H9 (cell line): Measurements from ENCODE around the gene ARHGAP26. TPM values are rescaled to one million over a fixed set of nuclear protein-coding genes. Genes with fewer than 3 reads are reported as not detected.

Experiments
- DNase-seq: peaks from one replicate; pipeline ENCODE4 v3.0.0-alpha.2; 2017
- H2AFZ ChIP-seq: one replicate; pipeline ENCODE4 v1.6.1; 2013; ENCODE audit warnings: mild to moderate bottlenecking, low read length, control low read depth, moderate library complexity
- H2AK5ac ChIP-seq: 2 replicates; pipeline ENCODE4 v1.6.1; 2013; ENCODE audit warnings: low read length, control low read depth, mixed read lengths; ENCODE audit not compliant: insufficient read length
- H2BK120ac ChIP-seq: one replicate; pipeline ENCODE4 v1.6.1; 2013; ENCODE audit warnings: low read depth, mild to moderate bottlenecking, low read length, control low read depth, inconsistent platforms; ENCODE audit not compliant: poor library complexity, severe bottlenecking
- H2BK12ac ChIP-seq: 2 replicates; pipeline ENCODE4 v1.6.1; 2013; ENCODE audit warnings: low read length, control low read depth, mixed read lengths, low read depth; ENCODE audit not compliant: insufficient read length
- H2BK15ac ChIP-seq: 2 replicates; pipeline ENCODE4 v1.6.1; 2013; ENCODE audit warnings: low read depth, low read length, control low read depth
- H2BK20ac ChIP-seq: one replicate; pipeline ENCODE4 v1.6.1; 2013; ENCODE audit warnings: low read depth, mild to moderate bottlenecking, low read length, control low read depth, inconsistent platforms; ENCODE audit not compliant: poor library complexity, severe bottlenecking
- H2BK5ac ChIP-seq: 2 replicates; pipeline ENCODE4 v1.6.1; 2013; ENCODE audit warnings: low read length, control low read depth, mixed read lengths; ENCODE audit not compliant: insufficient read length
- H3K14ac ChIP-seq: 2 replicates; pipeline ENCODE4 v1.6.1; 2013; ENCODE audit warnings: low read length, control low read depth; ENCODE audit not compliant: insufficient read depth
- H3K18ac ChIP-seq: 2 replicates; pipeline ENCODE4 v1.6.1; 2013; ENCODE audit warnings: low read depth, mild to moderate bottlenecking, mixed read lengths, low read length, control low read depth; ENCODE audit not compliant: insufficient read length
- H3K23ac ChIP-seq: 2 replicates; pipeline ENCODE4 v1.6.1; 2013; ENCODE audit warnings: low read length, control low read depth, mixed read lengths, low read depth; ENCODE audit not compliant: insufficient read length
- H3K23me2 ChIP-seq: 2 replicates; pipeline ENCODE4 v1.6.1; 2013; ENCODE audit warnings: low read depth, mild to moderate bottlenecking, mixed read lengths, low read length, control low read depth; ENCODE audit not compliant: insufficient read length, poor library complexity, severe bottlenecking
- H3K27ac ChIP-seq: 2 replicates; pipeline ENCODE4 v1.5.1; 2013; ENCODE audit warnings: low read length, control low read depth, mixed read lengths, low read depth; ENCODE audit not compliant: insufficient read length
- H3K27me3 ChIP-seq: 2 replicates; pipeline ENCODE4 v1.6.1; 2013; ENCODE audit warnings: low read length, control low read depth, inconsistent platforms; ENCODE audit not compliant: insufficient read depth
- H3K4ac ChIP-seq: 2 replicates; pipeline ENCODE4 v1.6.1; 2013; ENCODE audit warnings: low read depth, mild to moderate bottlenecking, control low read depth, inconsistent platforms, low read length, moderate library complexity
- H3K4me1 ChIP-seq: 2 replicates; pipeline ENCODE4 v1.6.1; 2013; ENCODE audit warnings: low read length, control low read depth, inconsistent platforms; ENCODE audit not compliant: insufficient read depth
- H3K4me2 ChIP-seq: 2 replicates; pipeline ENCODE4 v1.6.1; 2013; ENCODE audit warnings: low read length, control low read depth, mixed read lengths; ENCODE audit not compliant: insufficient read length, insufficient read depth
- H3K56ac ChIP-seq: 2 replicates; pipeline ENCODE4 v1.6.1; 2013; ENCODE audit warnings: low read depth, mild to moderate bottlenecking, mixed read lengths, low read length, control low read depth; ENCODE audit not compliant: insufficient read length
- H3K79me1 ChIP-seq: 2 replicates; pipeline ENCODE4 v1.6.1; 2013; ENCODE audit warnings: low read depth, mild to moderate bottlenecking, moderate library complexity, low read length, control low read depth, inconsistent platforms; ENCODE audit not compliant: insufficient read depth, poor library complexity, severe bottlenecking
- H3K79me2 ChIP-seq: 2 replicates; pipeline ENCODE4 v1.6.1; 2013; ENCODE audit warnings: low read length, control low read depth, inconsistent platforms; ENCODE audit not compliant: insufficient read depth
- H3K9ac ChIP-seq: 2 replicates; pipeline ENCODE4 v1.6.1; 2013; ENCODE audit warnings: low read length, control low read depth, mixed read lengths; ENCODE audit not compliant: insufficient read length; ENCODE audit errors: extremely low read depth
- H3K9me3 ChIP-seq: one replicate; pipeline ENCODE4 v1.6.1; 2013; ENCODE audit warnings: low read depth, low read length, inconsistent platforms; ENCODE audit not compliant: control insufficient read depth
- H3T11ph ChIP-seq: one replicate; pipeline ENCODE4 v1.6.1; 2013; ENCODE audit warnings: mild to moderate bottlenecking, low read length, control low read depth, inconsistent platforms
- H4K20me1 ChIP-seq: one replicate; pipeline ENCODE4 v1.6.1; 2013; ENCODE audit not compliant: control insufficient read depth, insufficient read length, insufficient read depth
- H4K5ac ChIP-seq: 2 replicates; pipeline ENCODE4 v1.6.1; 2013; ENCODE audit warnings: low read depth, mild to moderate bottlenecking, mixed read lengths, low read length, control low read depth; ENCODE audit not compliant: insufficient read length
- H4K8ac ChIP-seq: replicated peaks from 2 replicates; pipeline ENCODE4 v1.6.1; 2013; ENCODE audit warnings: low read length, control low read depth, mixed read lengths, low read depth; ENCODE audit not compliant: insufficient read length
- H4K91ac ChIP-seq: 2 replicates; pipeline ENCODE4 v1.6.1; 2013; ENCODE audit warnings: low read depth, mild to moderate bottlenecking, moderate library complexity, mixed read lengths, low read length, control low read depth; ENCODE audit not compliant: insufficient read length
- H3K27ac Mint-ChIP-seq, 3 experiments: 2 replicates in 2 of 3; 3 replicates in 1 of 3; pipeline ENCODE4 v1.8.0; 2020 to 2021; ENCODE audit warnings: mixed read lengths in 3 of 3, mild to moderate bottlenecking in 1 of 3, moderate library complexity in 1 of 3
- H3K27me3 Mint-ChIP-seq: 2 replicates; pipeline ENCODE4 v1.8.0; 2021; ENCODE audit warnings: low read depth, mild to moderate bottlenecking, moderate library complexity, mixed read lengths
- H3K36me3 Mint-ChIP-seq, 3 experiments: 2 replicates in 2 of 3; 3 replicates in 1 of 3; pipeline ENCODE4 v1.8.0; 2020 to 2021; ENCODE audit warnings: low read depth in 3 of 3, mixed read lengths in 3 of 3; ENCODE audit not compliant: insufficient read depth in 1 of 3
- H3K4me1 Mint-ChIP-seq, 2 experiments: 2 replicates each; pipeline ENCODE4 v1.8.0; 2020; ENCODE audit warnings: mixed read lengths in 2 of 2
- H3K4me3 Mint-ChIP-seq, 2 experiments: 2 replicates in 1 of 2; 3 replicates in 1 of 2; pipeline ENCODE4 v1.8.0; 2020 to 2021; ENCODE audit warnings: mild to moderate bottlenecking in 2 of 2, mixed read lengths in 2 of 2, moderate library complexity in 1 of 2
- H3K9me3 Mint-ChIP-seq, 2 experiments: 2 replicates in 1 of 2; 3 replicates in 1 of 2; pipeline ENCODE4 v1.8.0; 2020; ENCODE audit warnings: mild to moderate bottlenecking in 2 of 2, mixed read lengths in 2 of 2, moderate library complexity in 1 of 2
- WGBS: extraction: QIAGEN DNeasy Blood & Tissue Kit; methylation state at CpG from one replicate; pipeline ENCODE4 v1.1.7; 2013; ENCODE audit warnings: missing lambda C conversion rate, low lambda C conversion rate, mixed read lengths; ENCODE audit not compliant: insufficient read length; ENCODE audit errors: extremely low coverage; 5-methylcytosine and 5-hydroxymethylcytosine counted together
- total RNA-seq: library from RNA; stranded (reverse); gene quantifications from 2 replicates; pipeline ENCODE4 v1.2.1, GENCODE V29; 2021
- TF ChIP-seq, protein P1 (sequence below): fragments of 200-600 bp; sonication (generic); conservative IDR thresholded peaks from 3 replicates; pipeline ENCODE4 v1.8.0; 2021; ENCODE audit warnings: antibody characterized with exemption, mild to moderate bottlenecking

The ARHGAP26 gene
- total RNA-seq, 1 experiment from 2014 or later, result 13.8 TPM

- H2AK5ac ChIP-seq, result no peak overlapping the region
- H3K27me3 Mint-ChIP-seq, result no peaks in the 10 kb centered on the region
- H3K9me3 Mint-ChIP-seq, result no peaks in the 10 kb centered on the region
- no peak overlapping the region for H2BK15ac ChIP-seq
- H3K18ac ChIP-seq, result no peak overlapping the region
- H3K4me2 ChIP-seq, result no peak overlapping the region
- H3T11ph ChIP-seq, result no peak overlapping the region
- no peak overlapping the region for H3K27ac ChIP-seq
- no peak overlapping the region for H3K56ac ChIP-seq
- H4K91ac ChIP-seq, result no peak overlapping the region
- H2BK120ac ChIP-seq, result no peak overlapping the region
- H2BK12ac ChIP-seq, result no peak overlapping the region
- no peak overlapping the region for H4K8ac ChIP-seq
- DNase-seq, result no peak
- no peak overlapping the region for H3K4me3 Mint-ChIP-seq
- H4K5ac ChIP-seq, result no peak overlapping the region
- peaks cover 32% of the 10 kb centered on the region in 2 experiments for H3K4me1 Mint-ChIP-seq
- no peaks in the 10 kb centered on the region for H3K79me2 ChIP-seq
- peaks cover 0 to 5% (median 0%) of the 10 kb centered on the region in 3 experiments; a peak in 5 of 7 replicates for H3K36me3 Mint-ChIP-seq
- no peaks in the 10 kb centered on the region for H4K20me1 ChIP-seq
- H3K23me2 ChIP-seq, result no peaks in the 10 kb centered on the region
- no peaks in the 10 kb centered on the region for H3K79me1 ChIP-seq
- H2BK5ac ChIP-seq, result no peak overlapping the region
- no peaks in the 10 kb centered on the region for H3K9me3 ChIP-seq
- H3K4ac ChIP-seq, result no peak overlapping the region
- H3K4me1 ChIP-seq, result peaks cover 3% of the 10 kb centered on the region; the same call in 1 of the 2 replicates
- no peak overlapping the region for H3K9ac ChIP-seq
- TF ChIP-seq, protein P1, sequence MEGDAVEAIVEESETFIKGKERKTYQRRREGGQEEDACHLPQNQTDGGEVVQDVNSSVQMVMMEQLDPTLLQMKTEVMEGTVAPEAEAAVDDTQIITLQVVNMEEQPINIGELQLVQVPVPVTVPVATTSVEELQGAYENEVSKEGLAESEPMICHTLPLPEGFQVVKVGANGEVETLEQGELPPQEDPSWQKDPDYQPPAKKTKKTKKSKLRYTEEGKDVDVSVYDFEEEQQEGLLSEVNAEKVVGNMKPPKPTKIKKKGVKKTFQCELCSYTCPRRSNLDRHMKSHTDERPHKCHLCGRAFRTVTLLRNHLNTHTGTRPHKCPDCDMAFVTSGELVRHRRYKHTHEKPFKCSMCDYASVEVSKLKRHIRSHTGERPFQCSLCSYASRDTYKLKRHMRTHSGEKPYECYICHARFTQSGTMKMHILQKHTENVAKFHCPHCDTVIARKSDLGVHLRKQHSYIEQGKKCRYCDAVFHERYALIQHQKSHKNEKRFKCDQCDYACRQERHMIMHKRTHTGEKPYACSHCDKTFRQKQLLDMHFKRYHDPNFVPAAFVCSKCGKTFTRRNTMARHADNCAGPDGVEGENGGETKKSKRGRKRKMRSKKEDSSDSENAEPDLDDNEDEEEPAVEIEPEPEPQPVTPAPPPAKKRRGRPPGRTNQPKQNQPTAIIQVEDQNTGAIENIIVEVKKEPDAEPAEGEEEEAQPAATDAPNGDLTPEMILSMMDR, result no peak
- no CpG with 5 or more reads among the region's 12 CpGs for WGBS
- H3K14ac ChIP-seq, result no peak overlapping the region
- no peak overlapping the region for H2AFZ ChIP-seq
- no peak overlapping the region for H2BK20ac ChIP-seq
- H3K23ac ChIP-seq, result no peak overlapping the region
- peak overlapping the region in 2 of 3 experiments; percentile 63 to 76; a peak in 4 of 7 replicates for H3K27ac Mint-ChIP-seq
- H3K27me3 ChIP-seq, result no peaks in the 10 kb centered on the region
Observed at GRCh38 chr5:143213851-143214363, 443.7 kb downstream of the ARHGAP26 start.
